DMS79 treated with DMSO at 0.1 percent for 48 hours (cell line): ENCODE measurements around the gene SDHD.
"Not testable (repeated sequence)": the region's sequence is repeated elsewhere in the genome, so short reads cannot be mapped to it uniquely, and the experiment has no call there.

Experiments used
- DNase-seq: peaks from one replicate; lab custom pipeline; 2025; lab: John Stamatoyannopoulos, UW

Gene SDHD

DNA sequence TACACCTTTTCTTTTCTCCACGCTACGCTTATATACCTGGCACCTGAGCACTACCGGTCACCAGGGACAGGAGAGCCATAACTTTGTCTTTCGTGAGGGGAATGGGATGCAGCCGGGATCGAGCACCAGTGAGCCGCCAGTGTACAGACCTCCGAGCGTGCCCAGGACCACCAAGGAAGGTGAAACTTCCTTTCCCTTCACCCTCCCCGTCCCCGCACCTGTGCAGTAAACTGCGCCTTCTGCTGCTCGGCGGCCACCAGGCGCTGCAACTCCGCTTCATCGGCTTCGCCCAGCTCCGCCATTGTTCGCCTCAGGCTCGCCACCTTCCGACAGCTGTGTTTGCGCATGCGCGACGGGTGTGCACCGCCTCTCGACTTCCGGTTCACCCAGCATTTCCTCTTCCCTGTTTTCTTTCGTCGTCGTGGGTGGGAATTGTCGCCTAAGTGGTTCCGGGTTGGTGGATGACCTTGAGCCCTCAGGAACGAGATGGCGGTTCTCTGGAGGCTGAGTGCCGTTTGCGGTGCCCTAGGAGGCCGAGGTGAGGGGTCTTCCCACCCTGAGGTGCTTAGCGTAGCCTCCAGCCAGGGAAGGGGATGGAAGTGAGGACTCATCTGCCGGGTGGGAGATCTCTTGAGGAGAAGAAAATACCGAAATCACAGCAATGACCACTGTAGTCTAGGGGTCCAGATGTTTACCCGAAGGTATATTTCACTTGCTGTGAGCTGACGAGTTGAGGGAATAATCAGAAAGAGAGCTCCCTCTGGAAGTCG lies at the start of gene SDHD, which contains the start of gene TIMM8B:
Gene SDHD (plus strand): TSS at position 452 of the 770 bp plus-strand sequence. CDS start 35 bp downstream, at position 487.
Gene TIMM8B (minus strand): TSS at position 335 of the 770 bp plus-strand sequence. CDS start 33 bp downstream, at position 302.
- peak; percentile 100 for DNase-seq

DNA sequence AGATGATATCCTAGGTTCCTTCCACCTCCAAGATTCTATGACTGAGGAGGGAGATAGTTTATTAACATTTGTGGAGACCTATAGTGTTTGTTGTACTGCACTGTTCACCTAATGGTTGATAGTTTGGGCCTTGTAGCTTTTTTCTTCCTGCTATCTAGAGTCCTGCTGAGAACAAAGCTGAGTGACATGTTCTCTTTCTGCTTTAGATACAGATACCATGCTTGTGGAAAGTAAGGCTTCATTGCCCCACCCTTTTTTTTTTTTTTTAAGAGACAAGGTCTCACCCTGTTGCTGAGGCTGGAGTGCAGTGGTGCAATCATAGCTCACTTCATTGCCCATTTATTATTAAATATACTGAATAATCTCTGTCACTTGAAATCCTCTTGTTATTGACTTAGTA lies 49.1 kb upstream of the SDHD start:
- no peak for DNase-seq

DNA sequence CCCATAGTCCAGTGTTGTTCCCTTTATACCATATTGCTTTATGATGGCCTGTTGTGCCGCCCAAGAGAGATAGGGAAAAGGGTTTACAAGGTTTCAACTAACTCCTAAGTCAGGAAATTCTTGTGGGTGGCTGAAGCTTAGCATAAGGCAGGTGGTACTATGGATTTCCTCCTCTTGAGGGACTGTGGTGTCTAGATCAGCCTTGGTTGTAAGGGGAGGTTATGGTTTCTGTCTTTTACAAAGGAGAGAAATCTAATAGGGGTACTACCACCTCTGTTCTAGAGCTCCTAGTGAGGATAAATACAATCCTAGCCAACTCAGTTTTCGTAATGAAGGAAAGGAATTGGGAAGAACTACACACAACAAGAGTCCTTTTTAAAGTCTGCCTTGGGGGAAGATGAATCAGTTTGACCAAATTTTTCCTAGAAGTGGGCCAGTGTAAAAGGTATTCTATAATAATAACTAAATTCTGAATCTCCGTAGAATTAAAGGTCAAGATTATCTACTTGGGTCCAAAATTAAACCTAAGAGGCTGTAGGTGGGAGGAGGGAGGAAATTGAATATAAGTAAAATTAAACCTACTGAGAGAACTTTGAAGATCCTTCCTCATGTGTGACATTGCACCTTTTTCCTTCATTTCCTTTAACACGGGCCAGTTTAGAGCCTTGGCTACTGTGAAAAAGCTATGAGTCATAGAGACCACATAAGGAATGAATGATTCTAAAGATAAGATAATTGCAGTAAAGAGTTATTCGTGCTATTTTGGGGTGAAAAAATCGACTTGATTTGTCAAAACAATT lies 44.3 kb upstream of the SDHD start:
- no peak for DNase-seq

DNA sequence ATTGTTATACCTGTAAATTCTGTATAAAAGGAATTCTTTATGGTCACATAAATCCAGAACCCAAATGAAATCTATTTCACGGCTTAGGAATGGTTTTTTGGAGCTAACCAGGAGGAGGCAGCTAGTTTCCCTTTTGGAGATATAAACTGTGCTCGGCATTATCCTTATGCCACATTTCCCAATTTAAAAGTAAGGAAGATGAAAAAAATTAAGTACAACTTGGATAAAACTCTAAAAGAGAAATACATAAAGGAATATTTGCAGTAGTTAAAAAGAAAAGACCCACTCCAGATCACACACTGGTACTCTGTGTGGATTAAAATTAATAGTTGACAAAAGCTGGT lies 43.7 kb upstream of the SDHD start:
- DNase-seq = no peak

DNA sequence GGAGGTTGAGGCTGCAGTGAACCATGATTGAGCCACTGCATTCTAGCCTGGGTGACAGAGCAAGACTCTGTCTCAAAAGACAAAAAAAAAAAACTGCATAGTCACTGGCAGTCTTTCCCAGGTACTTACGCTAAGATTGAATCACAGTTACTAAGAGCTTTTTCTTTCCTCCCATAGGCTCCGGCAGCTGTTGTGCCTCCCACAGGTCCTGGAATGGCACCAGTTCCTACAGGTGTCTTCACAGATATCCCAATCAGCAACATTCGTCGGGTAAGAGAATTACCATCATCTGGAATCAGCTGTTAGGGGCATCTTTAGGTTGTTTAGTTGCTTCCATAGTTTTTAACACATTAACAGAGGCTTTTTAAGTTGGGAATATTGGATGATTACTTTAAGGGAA lies 41.7 kb upstream of the SDHD start:
- DNase-seq = no peak

DNA sequence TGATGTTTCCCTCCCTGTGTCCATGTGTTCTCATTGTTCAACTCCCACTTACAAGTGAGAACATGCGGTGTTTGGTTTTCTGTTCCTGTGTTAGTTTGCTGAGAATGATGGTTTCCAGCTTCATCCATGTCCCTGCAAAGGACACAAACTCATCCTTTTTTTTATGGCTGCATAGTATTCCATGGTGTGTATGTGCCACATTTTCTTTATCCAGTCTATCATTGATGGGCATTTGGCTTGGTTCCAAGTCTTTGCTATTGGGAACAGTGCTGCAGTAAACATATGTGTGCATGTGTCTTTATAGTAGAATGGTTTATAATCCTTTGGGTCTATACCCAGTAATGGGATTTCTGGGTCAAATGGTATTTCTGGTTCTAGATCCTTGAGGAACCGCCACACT lies 40.0 kb upstream of the SDHD start:
- DNase-seq = not testable (repeated sequence)

DNA sequence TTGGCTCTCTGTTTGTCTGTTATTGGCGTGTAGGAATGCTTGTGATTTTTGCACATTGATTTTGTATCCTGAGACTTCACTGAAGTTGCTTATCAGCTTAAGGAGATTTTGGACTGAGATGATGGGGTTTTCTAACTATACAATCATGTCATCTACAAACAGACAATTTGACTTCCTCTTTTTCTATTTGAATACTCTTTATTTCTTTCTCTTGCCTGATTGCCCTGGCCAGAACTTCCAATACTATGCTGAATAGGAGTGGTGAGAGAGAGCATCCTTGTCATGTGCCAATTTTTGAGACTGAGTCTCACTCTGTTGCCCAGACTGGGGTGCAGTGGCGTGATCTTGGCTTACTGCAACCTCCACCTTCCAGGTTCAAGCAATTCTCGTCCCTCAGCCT lies 38.4 kb upstream of the SDHD start:
- not testable (repeated sequence) for DNase-seq

DNA sequence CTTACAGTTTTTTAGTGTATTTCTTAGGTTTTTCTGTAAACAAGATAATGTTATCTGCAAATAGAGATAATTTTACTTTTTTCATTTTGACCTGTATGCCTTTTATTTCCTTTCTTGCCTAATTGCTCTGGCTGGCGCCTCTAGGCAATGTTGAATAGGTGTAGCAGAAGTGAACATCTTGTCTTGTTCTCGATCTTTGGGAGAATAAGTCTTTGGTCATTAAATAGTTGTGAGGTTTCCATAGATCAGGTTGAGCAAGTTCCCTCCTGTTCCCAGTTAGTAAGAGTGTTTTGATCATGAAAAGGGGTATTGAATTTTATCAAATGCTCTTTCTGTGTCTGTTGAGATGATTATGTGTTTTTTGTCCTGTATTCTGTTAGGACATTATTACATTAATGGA lies 36.9 kb upstream of the SDHD start:
- DNase-seq = no peak

DNA sequence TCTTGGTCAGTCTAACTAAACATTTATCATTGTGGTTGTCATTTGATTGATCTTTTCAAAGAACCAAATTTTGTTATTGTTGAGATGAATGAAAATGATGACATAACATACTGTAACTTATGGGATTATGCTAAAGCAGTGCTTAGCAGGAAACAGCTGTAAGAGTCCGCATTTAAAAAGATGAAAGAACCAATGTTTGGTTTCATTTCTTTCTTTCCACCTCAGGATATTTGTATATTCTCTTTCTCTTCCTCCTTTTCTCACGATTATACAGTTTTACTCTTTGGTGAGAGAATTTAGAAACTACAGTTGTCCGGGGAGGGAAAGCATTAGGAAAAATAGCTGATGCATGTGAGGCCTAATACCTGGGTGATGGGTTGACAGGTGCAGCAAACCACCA lies 36.0 kb upstream of the SDHD start:
- no peak for DNase-seq

DNA sequence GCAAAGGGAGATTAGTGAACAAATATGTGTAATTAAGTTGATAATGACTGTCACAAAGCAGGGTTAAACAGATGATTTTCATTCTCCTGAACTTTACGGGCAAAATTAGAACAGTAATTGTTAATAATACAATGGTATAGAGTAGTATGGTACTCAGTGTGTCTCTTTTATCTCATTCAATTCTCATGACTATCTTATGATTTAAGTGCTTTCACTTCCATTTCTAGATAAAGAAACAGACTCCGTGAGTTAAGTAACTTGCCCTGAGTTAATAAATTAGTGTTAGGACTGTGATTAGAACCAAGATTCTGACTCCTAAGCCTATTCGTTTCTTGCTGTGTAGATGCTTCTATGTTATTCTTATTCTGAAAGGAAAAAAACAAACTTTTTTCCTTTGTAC lies 34.9 kb upstream of the SDHD start:
- DNase-seq = no peak

DNA sequence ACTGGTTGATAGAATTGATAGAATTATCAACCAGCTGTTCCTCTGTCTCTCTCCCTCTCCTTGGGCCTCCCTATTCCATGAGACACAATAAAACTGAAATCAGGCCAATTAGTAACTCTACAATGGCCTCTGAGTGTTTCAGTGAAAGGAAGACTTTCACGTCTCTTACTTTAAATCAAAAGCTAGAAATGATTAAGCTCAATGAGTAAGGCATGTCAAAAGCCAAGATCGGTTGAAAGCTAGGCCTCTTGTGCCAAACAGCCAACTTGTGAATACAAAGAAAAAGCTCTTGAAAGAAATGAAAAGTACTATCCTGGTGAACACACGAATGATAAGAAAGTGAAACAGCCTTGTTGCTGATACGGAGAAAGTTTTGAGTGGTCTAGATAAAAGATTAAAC lies 29.5 kb upstream of the SDHD start:
- DNase-seq = no peak

DNA sequence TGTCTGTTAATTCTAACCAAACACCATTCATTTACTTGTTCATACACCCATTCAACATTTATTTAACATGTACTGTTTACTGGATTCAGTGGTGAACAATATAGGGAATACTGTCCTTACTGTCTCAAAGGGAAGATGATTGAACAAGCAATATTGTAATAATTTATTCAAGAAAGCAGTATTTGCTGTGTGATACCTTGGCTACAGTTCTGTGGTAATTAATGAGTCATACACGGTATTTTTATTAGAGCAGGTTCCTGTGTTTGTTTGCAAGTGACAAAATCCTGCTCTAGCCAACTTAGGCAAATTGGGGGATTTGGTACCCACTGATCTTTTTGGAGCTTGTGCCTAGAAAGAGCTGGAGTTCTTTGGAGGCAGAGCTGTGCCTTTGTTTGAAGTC lies 28.6 kb upstream of the SDHD start:
- no peak for DNase-seq

DNA sequence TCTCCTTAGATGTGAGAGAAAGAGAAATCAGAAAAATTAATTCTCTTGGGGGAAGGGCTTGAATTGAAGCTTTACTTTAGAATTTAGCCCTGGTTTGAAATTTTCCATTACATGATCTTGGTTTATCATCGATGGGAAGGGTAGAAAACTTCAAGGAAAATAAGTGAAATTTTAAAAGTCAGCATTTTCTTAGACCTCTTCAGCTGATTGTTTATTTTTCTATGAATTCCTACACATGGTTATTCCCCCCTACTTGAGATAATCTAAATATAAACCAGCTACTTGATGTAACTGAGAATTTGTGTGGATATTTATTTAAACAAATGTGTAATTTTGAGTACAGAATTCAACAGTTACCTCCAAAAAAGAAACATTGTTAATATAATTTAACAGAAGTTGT lies 23.8 kb upstream of the SDHD start:
- no peak for DNase-seq

DNA sequence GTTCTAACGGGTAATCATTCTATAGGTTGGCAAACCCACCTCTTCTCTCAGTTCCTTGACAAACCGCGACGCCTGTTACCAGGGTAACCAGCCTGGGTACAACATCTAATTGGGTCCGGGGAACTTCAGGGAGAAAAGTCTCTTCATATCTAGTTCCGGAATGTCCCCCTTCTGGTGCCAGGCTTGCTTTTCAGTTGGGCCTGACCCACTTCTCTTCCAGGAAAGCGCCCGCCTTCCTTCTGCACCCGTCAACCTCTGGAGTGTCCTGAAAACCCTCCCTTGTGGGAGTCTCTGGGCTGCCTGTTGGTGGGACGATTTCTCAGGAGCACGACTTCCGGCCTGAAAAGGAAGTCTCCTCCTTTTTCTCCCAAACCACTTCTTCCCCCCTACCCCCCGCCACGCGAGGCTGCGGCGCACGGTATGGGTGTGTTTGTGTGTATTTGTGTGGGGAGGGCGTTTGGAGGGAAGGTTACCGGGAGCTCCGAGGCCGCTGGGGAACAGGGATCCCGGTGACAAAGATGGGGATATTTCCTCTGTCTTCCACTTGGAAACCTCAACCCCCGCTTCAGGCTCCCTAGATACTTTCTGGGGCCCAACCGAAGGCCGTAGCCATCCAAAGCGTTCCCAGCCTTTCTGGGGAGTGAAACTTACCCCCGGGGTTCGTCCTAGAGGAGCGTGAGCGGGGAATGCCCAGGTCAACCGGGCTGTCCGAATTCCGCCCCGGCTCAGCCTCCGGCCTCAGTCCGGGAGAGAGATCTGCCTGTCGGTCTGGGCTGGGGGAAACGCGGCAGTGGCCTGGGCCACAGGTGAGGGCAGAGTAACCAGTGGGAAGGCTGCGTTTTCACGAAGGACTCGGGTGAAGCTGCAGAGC lies 12.5 kb upstream of the SDHD start, which contains the start of the genes NKAPD1 and PIH1D2:
Gene NKAPD1 (plus strand): TSS at position 359 of the 871 bp plus-strand sequence. CDS start 1,276 bp downstream, outside the sequence.
Gene PIH1D2 (minus strand): TSS at position 77 of the 871 bp plus-strand sequence. CDS start 843 bp downstream, outside the sequence.
- peak; percentile 96 for DNase-seq

DNA sequence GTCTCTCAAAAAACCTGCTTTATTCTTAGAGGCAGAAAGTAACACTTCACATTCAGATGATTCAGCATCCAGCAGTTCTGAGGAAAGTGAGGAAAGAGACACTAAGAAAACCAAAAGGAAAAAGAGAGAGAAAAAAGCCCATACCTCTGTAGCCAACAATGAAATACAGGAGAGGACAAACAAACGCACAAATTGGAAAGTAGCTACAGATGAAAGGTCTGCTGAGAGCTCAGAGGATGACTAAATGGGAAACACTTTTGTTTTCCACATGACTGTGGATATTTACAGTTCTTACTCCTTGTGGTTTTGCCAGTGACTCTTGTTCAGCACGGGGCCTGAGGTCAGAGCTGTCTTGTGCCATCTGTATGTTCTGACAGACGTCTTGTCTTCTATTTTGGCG lies 3.9 kb upstream of the SDHD start:
- DNase-seq = no peak

DNA sequence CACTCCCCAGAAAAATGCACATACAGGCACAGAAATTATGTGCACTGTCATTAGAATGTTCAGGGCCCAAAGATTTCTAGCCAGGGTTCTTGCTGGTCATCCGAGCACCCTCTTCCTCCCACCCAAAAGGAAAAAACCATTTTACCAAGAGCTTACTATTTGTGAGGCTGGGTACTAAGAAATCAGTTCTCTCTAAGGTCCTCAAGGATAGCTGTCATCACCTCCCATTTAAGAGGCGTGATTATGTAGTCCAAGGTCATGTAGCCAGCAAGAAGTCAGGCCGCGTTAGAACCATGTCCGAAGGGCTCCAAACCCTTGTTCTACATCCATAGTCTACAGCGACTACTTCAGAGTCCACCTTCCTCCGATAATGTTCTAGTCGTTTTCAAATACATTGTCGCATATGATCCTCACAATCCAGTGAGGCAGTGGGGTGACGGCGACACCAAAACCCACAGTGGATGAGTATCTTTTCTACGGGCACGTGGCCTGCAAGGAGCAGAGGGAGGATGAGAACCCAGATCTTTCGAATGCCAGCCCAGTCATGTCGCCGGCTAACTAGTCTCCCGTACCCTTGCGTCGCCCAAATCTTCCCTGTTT lies 751 bp upstream of the SDHD start:
- no peak for DNase-seq

DNA sequence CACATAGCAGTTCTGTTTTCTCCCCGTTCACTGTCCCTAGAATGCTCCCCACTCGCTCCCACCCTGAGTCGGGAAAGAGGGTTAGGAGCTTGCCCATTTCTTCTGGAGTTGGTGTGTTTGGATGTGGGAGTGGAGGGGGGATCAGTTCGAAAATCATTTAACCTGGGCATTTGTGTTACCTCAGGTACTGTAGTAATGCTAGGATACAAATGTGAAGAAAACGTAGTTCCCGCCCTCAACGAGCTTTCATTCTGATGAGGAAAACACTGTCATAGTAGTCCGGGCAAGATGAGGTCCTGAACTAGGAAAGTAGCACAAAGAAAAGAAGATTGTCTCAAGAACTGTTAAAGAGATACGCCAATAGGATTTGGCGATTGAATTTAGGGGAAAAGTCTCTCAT lies 539 bp downstream of the SDHD start:
- DNase-seq = no peak

DNA sequence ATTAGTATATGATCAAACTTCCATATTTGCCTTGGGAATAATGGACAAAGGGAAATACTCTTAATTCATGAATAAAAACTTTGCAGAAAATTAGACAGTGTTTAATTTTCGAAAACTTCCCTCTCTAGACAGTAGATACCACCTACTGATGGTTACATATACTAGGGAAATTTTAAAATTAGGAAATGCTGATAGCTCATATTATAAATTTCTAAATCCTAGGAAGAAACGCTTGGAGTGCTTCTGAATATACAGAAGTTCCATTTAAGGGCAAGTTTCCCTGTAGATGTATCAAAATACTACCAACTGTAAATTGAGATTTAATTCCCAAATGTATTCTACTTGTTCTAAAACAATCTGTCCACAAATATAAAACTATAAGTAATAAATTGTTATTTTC lies 8.6 kb downstream of the SDHD start:
- DNase-seq = not testable (repeated sequence)

DNA sequence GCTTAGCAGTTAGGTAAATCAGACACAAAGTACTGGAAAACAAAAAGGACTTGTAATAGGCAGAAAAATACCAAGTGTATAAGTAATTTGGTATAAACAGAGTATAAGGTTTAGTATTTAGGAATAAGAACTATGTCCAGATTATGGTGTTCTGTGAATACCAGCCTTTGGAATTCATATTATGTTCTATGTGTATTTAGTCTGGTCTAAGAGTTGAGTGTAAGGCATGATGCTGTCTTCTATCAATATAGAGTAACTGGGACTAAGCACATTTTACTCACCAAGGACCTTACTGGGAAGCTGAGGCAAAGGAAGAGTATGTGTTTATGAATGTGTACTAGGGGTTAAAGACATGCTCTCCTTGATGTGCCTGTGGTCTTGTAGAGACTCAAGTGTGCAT lies 9.5 kb downstream of the SDHD start:
- no peak for DNase-seq

DNA sequence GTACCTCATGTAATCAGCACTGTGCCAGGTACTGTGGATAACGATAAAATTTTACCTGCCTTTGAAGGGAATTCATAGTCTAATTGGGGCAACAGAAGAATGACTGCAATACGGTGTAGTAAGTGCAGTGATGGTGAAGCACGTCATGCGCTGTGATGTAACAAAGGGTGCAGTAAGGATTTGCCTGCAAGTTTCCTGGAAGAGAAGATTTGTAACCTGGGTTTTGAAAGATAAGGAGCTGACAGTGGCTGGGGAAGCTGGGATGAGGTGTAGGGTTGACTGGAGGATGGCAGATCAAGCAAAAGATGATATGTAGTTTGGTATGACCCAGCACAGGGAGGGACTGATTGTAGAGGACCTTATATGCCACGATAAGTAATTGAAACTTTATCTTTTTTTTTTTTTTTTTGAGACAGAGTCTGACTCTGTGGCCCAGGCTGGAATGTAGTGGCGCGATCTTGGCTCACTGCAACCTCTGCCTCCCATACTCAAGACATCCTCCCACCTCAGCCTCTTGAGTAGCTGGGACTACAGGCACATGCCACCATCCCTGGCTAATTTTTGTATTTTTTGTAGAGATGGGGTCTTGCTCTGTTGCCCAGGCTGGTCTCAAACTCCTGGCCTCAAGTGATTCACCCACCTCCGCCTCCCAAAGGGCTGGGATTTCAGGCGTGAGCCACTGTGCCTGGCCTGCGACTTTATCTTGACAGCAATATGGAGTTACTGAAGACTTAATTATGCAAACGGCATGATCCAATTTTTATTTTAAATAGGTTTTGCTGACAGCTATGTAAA lies 11.3 kb downstream of the SDHD start:
- no peak for DNase-seq

DNA sequence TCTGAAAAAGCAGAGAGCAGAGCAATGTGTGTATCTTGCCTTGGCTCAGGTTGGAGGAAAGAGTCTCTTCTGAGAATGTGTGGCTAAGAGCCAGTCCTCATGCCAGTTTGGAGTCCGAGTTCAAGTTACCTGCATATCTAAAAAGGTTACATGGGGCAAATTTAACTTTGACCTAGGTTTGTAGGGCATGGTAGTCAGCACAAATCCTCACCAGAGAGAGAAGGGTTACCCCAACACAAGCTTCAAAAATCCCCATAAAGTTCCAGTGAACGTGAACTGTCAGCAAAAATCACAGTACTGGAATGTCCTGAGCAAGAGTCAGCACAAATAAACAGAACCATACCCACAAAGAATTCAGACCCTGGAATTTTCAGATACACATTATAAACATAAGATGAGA lies 13.8 kb downstream of the SDHD start:
- no peak for DNase-seq
